Measurements from ENCODE around the gene PRKAG2.
"Not testable (repeated sequence)": the region's sequence is repeated elsewhere in the genome, so short reads cannot be mapped to it uniquely, and the experiment has no call there.

The PRKAG2 gene

DNA sequence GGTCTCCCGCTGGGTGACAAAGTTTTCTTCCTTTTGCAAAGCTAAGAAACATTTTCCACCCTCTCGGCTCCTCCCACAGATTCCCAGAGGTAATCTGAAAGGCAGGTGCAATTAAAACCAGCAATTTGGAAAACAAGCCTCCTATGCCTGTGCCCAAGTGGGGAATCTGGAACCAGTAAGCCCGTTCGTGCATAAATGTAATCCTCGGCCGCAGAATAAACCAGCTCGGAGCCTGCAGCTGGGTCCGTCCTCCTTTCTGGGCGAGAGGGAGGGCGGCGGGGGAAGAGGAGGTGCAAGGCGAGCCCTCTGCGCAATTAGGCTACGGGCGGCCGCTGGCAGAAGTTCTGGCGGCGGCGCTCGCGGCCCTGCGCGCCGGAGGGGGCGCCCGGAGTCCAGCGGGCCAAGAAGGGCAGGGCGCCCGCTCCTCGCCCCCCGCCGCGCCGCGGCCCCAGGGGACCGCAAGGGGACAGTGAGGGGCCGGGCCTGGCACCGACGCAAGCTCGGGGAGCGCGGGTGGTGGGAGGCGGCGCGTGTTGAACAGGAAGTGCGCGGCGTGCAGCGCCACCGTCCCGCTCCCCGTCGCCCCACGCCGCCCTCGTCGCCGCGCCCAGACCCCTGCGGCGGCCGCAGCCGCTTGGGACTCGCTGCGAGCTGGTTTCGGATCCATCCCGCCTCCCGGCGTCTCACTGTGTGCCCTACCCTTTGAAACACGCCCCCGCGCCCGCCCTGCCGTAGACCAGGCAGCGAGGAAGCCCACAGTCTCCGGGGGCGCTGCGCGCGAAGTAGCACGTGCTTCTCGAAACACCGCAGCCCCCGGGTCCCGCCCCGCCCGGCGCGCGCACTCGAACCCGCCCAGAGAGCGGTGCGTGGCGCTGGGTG is at the start of gene PRKAG2:
PRKAG2 (minus strand) TSS at position 217 of the 879 bp plus-strand sequence. CDS start 495 bp downstream, outside the sequence.
- peak; percentile 55 for DNase-seq (ENCODE audit: low spot score)

DNA sequence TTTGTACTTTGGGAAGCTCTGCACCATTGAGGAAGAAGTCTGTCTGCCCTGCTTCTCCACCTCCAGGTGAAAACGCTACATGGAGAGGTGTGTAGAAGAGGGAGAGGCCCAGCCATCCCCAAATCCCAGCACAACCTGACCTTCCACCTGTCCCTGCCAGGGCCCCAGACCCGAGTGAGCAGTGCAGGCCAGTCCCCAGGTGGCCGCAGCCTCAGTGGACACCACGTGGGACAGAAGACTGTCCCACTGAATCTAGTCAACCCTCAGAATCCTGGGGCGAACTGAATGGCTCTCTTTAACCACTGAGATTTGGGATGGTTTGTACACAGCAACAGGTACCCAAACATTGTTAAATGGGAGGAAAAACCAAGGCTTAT is 49.4 kb upstream of the PRKAG2 start:
- no peak for DNase-seq (ENCODE audit: low spot score)

DNA sequence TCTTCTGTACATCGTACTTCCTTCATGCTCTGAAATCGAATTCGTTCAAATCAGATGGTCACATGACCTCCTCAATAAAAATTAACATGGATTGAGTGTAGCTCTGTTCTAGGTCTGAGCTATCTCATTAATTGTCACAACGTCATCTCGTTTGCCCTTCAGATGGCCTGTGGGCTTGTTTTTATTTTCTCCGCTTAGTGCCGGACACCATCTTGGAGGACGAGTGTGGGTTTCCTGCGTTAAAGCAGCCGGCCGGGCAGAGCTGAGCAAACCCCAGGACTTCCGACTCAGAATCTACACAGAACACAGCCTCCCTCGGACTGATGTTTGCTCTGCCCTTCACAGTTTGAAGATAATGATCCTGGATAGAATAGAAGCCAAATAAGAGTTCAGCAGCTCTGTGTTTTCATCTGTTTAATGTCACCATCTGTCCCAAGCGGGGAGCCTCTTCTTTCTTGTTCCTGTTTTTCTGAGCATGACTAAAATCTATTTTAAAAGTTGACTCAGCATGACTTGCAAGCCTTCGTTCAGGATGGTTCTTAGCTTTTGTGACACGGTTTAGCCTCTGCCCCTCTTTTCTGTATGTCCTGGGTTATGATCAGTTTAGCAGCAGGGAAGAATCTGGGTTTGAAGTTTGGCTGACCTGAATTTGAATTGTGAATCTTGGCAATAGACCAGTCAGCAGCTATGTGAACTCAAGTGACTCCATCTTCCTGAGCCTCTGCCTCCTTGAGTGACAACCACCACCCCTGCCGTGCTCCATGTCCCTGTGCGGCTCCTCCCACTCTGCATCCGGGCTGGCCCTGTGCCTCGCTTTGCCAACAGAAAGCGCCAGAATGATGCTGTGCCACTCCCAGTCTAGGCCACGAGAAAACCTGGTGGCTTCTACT is 48.8 kb upstream of the PRKAG2 start:
- no peak for DNase-seq (ENCODE audit: low spot score)

DNA sequence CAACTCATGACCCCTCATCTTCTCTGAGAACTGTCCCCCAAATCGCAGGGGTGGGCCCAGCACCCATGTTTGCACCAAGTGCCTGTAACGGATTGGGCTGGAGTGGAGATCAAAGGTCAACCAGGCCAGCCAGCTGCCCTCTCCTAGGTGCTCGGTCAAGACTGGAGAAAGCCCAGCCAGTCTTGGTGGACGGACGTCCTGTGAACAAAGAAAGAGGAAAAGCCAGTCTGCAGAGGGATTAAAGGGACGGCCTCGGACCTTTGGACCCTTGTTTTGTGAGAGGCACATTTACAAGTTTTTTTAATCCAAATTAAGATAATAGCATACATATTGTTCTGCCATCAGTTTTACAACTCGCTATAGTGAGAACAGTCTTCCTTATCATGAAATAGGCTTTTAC is 47.6 kb upstream of the PRKAG2 start:
- no peak for DNase-seq (ENCODE audit: low spot score)

DNA sequence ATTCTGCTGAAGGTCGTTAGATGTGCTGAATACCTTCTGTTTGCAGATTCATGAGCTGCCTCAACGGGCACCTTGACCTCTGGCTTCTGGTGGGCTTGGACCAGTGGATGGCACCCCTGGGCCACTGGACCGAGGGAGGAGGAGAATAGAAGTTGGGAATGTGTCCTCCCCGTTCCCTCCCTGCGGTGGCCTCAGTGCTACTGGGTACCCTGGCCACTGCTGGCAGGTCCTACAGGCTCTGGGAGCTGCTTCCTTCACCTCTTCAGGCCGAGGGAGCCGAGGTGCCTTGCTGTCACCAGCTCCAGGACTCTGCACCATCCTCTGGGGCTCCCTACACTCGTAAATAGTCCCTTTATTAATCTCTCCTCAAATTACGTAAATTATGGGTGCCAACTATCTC is 47.1 kb upstream of the PRKAG2 start:
- no peak for DNase-seq (ENCODE audit: low spot score)

DNA sequence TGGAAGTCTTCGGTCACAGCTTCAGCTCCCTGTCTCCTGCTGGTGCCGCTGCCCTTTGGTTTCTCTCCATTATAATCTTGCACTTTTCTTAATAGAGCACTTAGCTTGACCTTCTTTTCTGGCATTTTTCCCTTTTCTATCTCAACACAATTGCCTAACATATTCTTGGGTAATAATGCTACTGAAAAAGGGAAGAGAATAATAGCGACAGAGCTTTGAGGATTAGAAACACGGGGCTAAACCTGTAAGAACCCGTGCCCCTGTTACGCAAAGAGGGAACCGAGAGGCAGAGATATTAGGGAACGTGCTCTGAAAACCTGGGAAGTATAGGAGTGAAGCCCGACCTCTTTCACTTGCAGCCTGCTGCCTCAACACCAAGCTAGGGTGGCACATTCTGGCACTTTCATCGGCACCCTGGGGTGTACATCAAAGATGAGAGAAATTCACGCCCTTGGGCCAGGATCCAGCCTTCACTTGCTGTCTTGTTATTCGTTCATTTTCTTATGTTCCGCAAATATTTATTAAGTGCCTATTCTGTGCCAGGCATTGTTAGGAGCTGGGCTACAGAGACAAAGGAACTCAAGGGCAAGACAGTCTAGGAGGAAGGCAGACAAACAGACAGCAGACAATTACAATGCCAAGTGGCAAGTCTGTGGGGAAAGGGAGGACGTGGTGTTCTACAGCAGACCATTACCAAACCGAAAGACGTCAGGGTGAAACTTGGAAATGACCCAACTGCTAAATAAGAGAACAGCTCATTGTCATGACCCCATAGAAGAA is 46.4 kb upstream of the PRKAG2 start:
- no peak for DNase-seq (ENCODE audit: low spot score)

DNA sequence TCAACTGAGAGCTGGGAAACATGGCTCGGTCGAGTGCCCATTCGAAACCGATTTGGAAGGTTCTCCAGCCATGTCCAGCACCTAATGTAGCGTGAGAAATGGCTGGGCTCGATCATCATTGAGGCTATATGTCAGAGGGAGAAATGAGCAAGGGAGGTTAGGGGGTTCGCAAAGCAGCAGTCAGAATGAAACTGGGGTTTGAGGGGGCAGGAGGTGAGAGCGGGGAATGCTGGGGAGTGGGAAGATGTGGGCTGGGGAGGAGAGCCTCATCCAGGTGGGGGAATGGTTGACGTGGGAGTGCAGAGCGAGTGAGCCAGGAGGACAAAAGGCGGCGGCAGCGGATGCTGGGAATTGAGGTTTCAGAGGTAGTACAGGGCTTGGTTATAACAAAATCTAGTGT is 44.5 kb upstream of the PRKAG2 start:
- no peak for DNase-seq (ENCODE audit: low spot score)

DNA sequence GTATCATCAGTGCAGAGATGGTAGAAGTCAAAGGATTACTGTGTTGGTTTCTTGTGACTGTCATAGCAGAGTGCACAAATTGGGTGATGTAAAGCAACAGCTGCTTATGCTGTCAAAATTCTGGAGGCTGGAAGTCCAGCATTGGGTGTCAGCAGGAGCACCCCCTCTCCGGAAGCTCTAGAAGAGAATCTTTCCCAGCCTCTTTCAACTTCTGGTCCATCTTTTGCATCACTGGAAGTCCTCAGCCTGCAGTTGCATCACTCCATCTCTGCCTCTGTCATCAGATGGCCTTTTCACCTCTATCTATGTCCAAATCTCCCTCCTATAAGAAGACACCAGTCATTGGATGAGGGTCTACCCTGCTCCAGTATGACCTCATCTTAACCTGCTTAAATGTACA is 43.6 kb upstream of the PRKAG2 start:
- DNase-seq (ENCODE audit: low spot score): no peak

DNA sequence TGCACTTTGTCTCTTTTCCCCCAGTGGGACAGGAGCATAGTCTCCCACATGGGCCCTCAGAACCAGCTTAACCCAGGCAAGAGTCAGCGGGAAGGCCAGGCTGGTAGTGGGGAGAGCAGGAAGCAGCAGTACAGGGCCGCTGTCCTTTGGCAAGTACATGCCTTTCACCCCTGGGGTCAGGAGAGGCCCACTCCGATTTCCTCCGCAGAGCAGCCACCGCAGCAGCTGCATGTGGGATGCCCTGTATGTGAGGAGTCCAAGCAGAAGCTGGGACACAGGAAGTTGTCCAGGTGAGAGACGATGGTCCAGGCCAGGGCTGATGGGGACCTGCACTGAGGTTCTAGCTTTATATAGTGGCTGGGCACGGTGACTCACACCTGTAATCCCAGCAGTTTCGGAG is 42.7 kb upstream of the PRKAG2 start:
- DNase-seq (ENCODE audit: low spot score): no peak

DNA sequence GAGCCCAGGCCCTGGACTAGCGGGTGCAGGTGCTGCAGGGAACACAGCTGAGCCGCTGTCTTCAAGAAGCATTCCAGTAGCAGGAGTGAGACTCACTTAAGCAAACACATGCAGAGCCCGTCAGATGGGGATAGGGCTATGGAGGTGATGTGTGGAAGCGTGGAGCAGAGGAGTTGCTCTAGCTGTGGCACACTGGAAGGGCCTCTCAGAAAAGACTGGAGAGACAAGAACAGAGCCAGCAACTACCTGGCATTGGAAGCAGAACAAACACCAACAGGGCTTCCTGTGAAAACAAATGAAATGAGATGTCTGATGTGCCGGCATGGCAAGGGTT is 41.6 kb upstream of the PRKAG2 start:
- no peak for DNase-seq (ENCODE audit: low spot score)

DNA sequence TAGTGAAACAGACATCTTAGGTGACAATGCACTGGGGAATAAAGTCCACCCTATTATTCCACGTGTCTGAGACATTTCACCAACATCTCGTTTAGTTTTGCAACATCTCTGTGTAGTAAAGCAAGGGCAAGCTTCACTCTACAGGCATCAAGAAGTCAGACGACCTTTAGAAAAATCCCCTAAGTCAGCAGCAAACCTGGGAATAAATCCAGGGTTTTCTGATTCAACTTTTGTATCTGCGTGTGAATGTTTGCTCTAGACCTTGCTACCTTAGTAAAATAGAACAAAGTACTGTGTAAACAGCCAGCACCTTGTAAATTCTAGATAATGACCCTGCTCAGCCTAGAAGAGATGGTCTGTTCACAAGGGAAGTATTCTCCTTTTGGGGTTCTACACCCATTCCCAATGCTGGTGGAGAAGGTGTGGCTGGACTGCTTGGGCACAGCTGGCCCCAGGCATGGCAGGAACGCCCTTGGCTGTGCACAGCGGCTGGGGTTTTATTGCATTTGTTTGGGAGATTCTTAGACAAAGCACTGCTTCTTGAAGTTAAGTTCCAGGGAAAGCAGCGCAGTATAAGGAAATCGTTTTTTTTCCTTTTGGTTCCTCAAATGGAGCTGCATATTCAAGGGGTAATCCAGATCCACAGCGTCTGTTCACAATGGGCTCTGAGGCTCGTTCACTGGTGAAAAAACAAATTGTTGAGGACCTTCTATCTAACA is 41.0 kb upstream of the PRKAG2 start:
- DNase-seq (ENCODE audit: low spot score): no peak

DNA sequence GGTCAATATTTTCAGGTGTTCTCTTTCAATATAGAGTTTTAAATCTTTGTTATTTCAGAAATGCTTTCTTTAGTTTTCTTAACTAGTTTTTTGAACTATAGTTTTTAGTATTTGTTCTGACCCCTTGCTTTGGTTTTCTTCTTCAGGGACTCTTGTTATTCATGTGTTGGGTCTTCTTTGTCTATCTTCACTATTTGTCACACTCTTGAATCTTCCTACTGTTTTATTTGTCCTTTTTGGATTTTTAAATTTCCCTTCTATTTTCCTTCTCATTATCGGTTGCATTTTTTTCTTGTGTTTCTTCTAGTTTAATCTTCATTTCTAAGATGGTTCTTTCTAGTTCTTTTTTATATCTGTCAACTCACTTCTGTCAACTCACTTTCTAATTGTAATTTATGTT is 37.1 kb upstream of the PRKAG2 start:
- no peak for DNase-seq (ENCODE audit: low spot score)

DNA sequence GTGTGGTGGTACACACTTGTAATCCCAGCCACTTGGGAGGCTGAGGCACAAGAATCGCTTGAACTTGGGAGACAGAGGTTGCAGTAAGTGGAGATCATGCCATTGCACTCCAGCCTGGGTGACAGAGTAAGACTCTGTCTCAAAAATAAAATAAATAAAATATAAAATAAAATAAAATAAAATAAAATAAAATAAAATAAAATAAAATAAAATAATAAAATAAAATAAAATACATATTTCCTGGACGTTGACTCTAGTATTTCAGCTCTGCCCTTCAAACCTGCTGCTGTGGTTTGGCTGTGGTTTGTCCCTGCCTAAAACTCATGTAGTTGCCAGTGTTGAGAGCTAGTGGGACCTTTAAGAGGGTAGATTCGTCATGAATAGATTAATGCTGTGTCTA is 33.7 kb upstream of the PRKAG2 start:
- not testable (repeated sequence) for DNase-seq (ENCODE audit: low spot score)

DNA sequence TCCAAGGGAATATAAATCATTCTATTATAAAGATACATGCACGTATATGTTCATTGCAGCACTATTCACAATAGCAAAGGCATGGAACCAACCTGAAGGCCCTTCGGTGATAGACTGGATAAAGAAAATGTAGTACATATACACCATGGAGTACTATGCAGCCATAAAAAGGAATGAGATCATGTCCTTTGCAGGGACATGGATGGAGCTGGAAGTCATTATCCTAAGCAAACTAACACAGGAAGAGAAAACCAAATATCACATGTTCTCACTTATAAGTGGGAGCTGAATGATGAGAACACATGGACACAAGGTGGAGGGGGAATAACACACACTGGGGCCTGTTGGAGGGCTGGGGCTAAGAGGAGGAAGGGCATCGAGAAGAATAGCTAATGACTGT is 30.2 kb upstream of the PRKAG2 start:
- not testable (repeated sequence) for DNase-seq (ENCODE audit: low spot score)

DNA sequence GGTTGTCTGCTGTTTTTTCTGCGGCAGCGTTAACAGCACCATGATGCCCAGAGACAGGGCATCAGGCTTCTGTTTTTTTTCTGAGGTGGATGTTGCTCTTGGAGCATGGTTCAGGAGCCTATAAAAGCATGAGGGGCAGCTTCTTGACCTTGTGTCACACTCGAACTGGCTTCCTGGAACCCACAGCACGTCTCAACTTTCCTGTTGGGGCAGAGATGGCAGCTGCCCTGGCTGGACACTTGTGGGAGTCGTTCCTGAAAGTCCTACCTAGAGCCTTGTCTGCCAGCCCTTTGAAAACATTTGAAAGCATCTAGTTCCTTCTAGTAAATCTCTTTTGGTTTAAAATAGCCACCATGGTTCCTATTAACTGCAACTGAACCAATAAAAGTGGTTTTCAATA is 28.9 kb upstream of the PRKAG2 start:
- DNase-seq (ENCODE audit: low spot score): no peak

DNA sequence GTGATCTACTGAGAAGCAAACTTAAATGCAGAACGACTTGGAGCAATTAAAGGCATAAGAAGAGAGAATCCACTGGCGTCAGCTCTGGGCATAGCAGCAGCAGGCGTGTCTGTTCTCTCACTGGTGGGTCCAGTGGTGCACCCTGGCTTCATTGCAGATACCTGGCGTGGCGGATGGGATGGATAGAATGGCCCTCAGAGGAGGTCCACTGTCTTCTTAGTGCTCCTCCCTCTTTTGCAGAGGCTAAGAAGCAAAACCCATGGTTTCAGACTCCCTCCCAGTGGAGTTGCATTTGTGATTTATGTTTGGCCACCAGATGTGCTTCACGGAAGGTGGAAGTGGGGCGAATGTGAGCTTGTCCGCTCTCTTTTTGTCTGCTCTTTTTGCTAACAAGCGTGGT is 28.4 kb upstream of the PRKAG2 start:
- no peak for DNase-seq (ENCODE audit: low spot score)

DNA sequence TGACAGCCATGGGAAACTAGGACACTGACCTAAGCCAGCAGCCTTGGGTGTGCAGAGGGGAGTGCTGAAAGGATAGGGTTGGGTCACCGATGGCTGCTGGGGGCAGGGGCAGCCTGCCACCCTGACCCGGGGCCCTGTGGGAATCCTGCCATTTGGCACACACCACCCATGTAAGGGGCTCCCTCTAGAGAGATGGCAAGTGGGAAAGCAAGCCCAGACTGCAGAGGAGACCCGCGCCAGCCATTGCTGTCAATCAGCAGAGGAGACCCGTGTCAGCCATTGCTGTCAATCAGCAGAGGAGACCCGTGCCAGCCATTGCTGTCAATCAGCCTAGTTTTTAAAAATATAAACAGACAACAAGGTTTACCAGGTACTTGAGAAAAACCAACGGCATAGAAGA is 27.4 kb upstream of the PRKAG2 start:
- no peak for DNase-seq (ENCODE audit: low spot score)

DNA sequence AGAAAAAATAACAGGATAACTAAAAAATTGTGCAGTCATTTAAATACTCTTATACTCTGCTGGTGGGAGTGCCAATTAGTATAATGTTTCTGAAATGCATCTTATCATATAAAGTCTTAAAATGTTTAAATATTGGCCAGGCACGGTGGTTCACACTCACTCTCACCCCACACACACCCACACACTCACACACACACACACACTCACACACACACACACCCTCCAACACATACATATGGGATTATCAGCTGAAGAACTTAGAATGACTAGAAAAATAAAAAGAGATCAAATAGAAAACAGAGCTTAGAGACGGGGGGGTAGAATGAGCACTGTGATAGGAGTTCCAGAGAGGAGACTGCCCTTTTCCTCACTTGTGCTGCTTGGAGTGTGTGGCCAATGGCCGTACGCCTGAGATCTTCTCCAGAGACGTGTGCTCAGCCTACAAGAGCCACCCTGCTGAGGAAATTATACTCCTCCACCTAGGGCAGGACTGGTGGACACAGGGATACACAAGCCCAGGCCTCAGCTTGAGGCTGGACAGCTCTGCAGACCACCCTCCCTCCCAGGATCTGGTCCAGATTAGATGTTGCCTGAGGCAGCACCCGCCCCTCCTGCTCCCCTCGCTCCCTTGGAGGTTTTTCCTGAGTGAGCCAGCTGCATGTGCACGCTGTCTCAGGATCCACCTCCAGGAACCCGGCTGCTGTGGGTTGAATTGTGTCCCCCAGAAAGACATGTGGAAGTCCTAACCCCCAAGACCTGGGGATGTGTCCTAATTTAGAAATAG is 26.5 kb upstream of the PRKAG2 start:
- DNase-seq (ENCODE audit: low spot score): no peak

DNA sequence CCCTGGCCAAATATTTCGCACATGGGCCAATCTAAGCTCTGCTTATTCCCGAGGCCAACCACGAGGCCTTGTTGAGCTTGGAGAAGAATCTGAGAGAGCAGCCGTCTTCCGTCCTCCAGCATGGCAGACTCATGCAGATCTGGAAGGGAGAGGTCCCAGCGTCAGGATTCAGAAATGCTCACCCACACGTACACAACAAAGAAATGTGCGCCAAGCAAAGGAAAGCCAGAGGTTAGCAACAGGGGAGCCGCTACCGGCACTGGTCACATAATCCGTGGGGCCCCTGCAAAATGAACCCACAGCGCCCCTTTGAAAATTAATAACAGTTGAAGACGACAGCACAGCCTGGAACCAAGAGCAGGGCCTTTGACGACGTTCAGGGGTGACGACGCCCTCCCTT is 25.4 kb upstream of the PRKAG2 start:
- DNase-seq (ENCODE audit: low spot score): no peak

DNA sequence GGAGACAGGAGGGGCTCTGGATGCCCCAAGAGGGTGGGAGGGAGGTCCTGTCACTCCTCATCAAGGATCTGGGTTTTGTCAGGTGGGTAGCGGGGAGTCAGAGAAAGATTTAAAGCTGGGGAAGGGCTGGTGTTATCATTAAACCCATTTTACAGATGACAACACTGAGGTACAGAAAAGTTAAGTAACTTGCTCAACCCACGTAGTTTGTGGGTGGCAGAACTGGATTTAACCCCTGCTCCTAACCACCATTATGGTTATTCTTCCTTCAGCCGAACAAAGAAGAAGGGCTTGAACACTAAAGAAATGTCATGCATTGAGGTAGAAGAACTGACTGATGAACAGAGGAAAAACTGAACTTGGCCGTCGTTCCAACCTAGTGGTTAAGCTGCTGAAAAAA is 24.9 kb upstream of the PRKAG2 start:
- DNase-seq (ENCODE audit: low spot score): no peak

DNA sequence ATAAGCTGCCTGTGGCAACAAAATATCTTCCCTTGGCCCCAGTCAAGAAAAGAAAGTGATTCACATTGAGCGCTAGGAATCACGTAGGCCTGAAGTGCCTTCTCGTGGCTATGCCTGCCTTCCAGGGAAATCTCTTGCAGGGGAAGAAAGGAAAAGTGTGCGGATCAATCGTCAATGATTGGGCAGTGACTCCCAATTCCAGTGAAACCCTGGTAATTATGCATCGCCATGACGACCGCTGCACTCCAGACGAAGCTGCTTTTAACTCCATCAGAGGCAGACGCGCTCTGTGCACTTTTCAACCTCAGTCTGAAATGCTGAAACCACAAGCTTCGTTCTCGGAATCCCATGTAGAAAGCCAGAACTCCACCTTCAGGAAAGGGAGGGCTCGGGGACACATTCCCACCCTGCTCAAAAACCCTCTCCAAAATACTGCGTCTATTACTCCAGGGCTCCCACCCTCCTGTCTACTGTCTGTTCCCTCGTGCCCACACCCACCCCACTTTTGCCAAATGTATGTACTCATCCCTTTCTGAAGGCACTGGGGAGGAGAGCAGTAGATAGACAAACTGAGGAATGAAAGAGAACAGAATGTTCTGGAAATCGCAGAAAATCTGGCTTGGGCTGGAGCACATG is 24.2 kb upstream of the PRKAG2 start:
- DNase-seq (ENCODE audit: low spot score): no peak
